RPMI7951 (cell line): ENCODE results near the gene SYNJ2. TPM values are rescaled to one million over a fixed set of nuclear protein-coding genes. Genes with fewer than 3 reads are reported as not detected.
A peak's percentile ranks its signal among the peaks of the same experiment; 100 is the strongest.

Source experiments
- DNase-seq: peaks from one replicate; pipeline ENCODE4 v3.0.0-alpha.2; 2012; ENCODE audit warnings: low read depth
- total RNA-seq: library from RNA; depleted of rRNA; stranded (reverse); fragments of >200 nt; shearing (Covaris generic); gene quantifications from 2 replicates; pipeline ENCODE4 v1.2.3, GENCODE V29; 2014

The SYNJ2 gene
- total RNA-seq, 1 experiment from 2014 or later: 47.8 TPM

- no peak for DNase-seq
Observed at GRCh38 chr6:158056804-158057203, 75.1 kb downstream of the SYNJ2 start.

GRCh38 chr6:158057213-158057987, 75.7 kb downstream of the SYNJ2 start:
- DNase-seq: peak; percentile 99

- DNase-seq: no peak
Observed at GRCh38 chr6:158058171-158058651, 76.5 kb downstream of the SYNJ2 start.

- no peak for DNase-seq
Observed at GRCh38 chr6:158059108-158059507, 77.4 kb downstream of the SYNJ2 start.

- DNase-seq: peak; percentile 97
Observed at GRCh38 chr6:158060455-158061360, 79.0 kb downstream of the SYNJ2 start.

- no peak for DNase-seq
Observed at GRCh38 chr6:158061361-158061708, 79.7 kb downstream of the SYNJ2 start.

- DNase-seq: no peak
Observed at GRCh38 chr6:158061709-158062461, 80.2 kb downstream of the SYNJ2 start.

GRCh38 chr6:158063736-158064135, 82.1 kb downstream of the SYNJ2 start:
- DNase-seq: no peak

- no peak for DNase-seq
Observed at GRCh38 chr6:158064725-158065251, 83.1 kb downstream of the SYNJ2 start.

- no peak for DNase-seq
Observed at GRCh38 chr6:158066136-158066781, 84.6 kb downstream of the SYNJ2 start.

GRCh38 chr6:158067436-158068015, 85.9 kb downstream of the SYNJ2 start:
- no peak for DNase-seq

- DNase-seq: no peak
Observed at GRCh38 chr6:158068156-158068892, 86.7 kb downstream of the SYNJ2 start.

GRCh38 chr6:158068893-158069799, 87.5 kb downstream of the SYNJ2 start:
- DNase-seq: peak; percentile 84

GRCh38 chr6:158069800-158070195, 88.1 kb downstream of the SYNJ2 start:
- peak; percentile 79 for DNase-seq

- no peak for DNase-seq
Observed at GRCh38 chr6:158070513-158070912, 88.8 kb downstream of the SYNJ2 start.

GRCh38 chr6:158071121-158072082, 89.7 kb downstream of the SYNJ2 start:
- DNase-seq: no peak

- peak; percentile 79 for DNase-seq
Observed at GRCh38 chr6:158072083-158072721, 90.5 kb downstream of the SYNJ2 start.
